ENCODE results near the gene KCTD18. TPM values are rescaled to one million over a fixed set of nuclear protein-coding genes. Genes with fewer than 3 reads are reported as not detected.

The KCTD18 gene
- total RNA-seq, 1 donor = 33.7 TPM

- Histone ChIP-seq H3K9me3 (ENCODE audit: low read depth, low read length) (no peaks in the 10 kb centered on the region), H3K27ac (ENCODE audit: low read depth, low read length) (no peak overlapping the region), H3K27me3 (ENCODE audit: insufficient read depth, low read length) (no peaks in the 10 kb centered on the region), H3K4me2 (ENCODE audit: insufficient read depth, low read length) (no peak overlapping the region), H3K79me2 (ENCODE audit: insufficient read depth, low read length) (no peaks in the 10 kb centered on the region), H3K4me1 (ENCODE audit: insufficient read depth, low read length) (peaks cover 12% of the 10 kb centered on the region), H3K4me3 (ENCODE audit: insufficient read depth, low read length) (no peak overlapping the region), H2AFZ (ENCODE audit: low read length) (no peak overlapping the region), H3K36me3 (ENCODE audit: insufficient read depth, low read length) (peaks cover 66% of the 10 kb centered on the region), H4K20me1 (ENCODE audit: insufficient read depth, low read length) (no peaks in the 10 kb centered on the region)
- peak; percentile 64 for TF ChIP-seq CTCF (IDR thresholded peaks at IDR 0.05; ENCODE audit: extremely low read depth, low read depth, low read length)
- peak; percentile 89 for DNase-seq (ENCODE audit: insufficient read length, low spot score, missing footprints)
Measured at GRCh38 chr2:200471324-200471848, 38.5 kb downstream of the KCTD18 start.

GRCh38 chr2:200470230-200470629 lies 39.6 kb downstream of the KCTD18 start:
- TF ChIP-seq CTCF (IDR thresholded peaks at IDR 0.05; ENCODE audit: extremely low read depth, low read depth, low read length) = no peak
- no peak overlapping the region for H3K4me2 ChIP-seq (ENCODE audit: insufficient read depth, low read length)
- H4K20me1 ChIP-seq (ENCODE audit: insufficient read depth, low read length) = no peaks in the 10 kb centered on the region
- H2AFZ ChIP-seq (ENCODE audit: low read length) = no peak overlapping the region
- no peaks in the 10 kb centered on the region for H3K79me2 ChIP-seq (ENCODE audit: insufficient read depth, low read length)
- no peaks in the 10 kb centered on the region for H3K27me3 ChIP-seq (ENCODE audit: insufficient read depth, low read length)
- peaks cover 64% of the 10 kb centered on the region for H3K36me3 ChIP-seq (ENCODE audit: insufficient read depth, low read length)
- H3K4me1 ChIP-seq (ENCODE audit: insufficient read depth, low read length) = peaks cover 15% of the 10 kb centered on the region
- H3K9me3 ChIP-seq (ENCODE audit: low read depth, low read length) = no peaks in the 10 kb centered on the region
- no peak for DNase-seq (ENCODE audit: insufficient read length, low spot score, missing footprints)
- H3K27ac ChIP-seq (ENCODE audit: low read depth, low read length) = no peak overlapping the region
- no peak overlapping the region for H3K4me3 ChIP-seq (ENCODE audit: insufficient read depth, low read length)

- no peak overlapping the region for H3K27ac ChIP-seq (ENCODE audit: low read depth, low read length)
- H3K36me3 ChIP-seq (ENCODE audit: insufficient read depth, low read length) = peaks cover 65% of the 10 kb centered on the region
Measured at GRCh38 chr2:200469708-200470211, 40.1 kb downstream of the KCTD18 start.

More at GRCh38 chr2:200469708-200470211, 40.1 kb downstream of the KCTD18 start:
- no peaks in the 10 kb centered on the region for H3K27me3 ChIP-seq (ENCODE audit: insufficient read depth, low read length)
- no peak overlapping the region for H3K4me3 ChIP-seq (ENCODE audit: insufficient read depth, low read length)
- no peak for DNase-seq (ENCODE audit: insufficient read length, low spot score, missing footprints)
- no peak overlapping the region for H2AFZ ChIP-seq (ENCODE audit: low read length)
- H4K20me1 ChIP-seq (ENCODE audit: insufficient read depth, low read length) = no peaks in the 10 kb centered on the region
- no peak for TF ChIP-seq CTCF (IDR thresholded peaks at IDR 0.05; ENCODE audit: extremely low read depth, low read depth, low read length)
- H3K9me3 ChIP-seq (ENCODE audit: low read depth, low read length) = no peaks in the 10 kb centered on the region
- H3K4me2 ChIP-seq (ENCODE audit: insufficient read depth, low read length) = no peak overlapping the region
- peaks cover 15% of the 10 kb centered on the region for H3K4me1 ChIP-seq (ENCODE audit: insufficient read depth, low read length)
- no peaks in the 10 kb centered on the region for H3K79me2 ChIP-seq (ENCODE audit: insufficient read depth, low read length)
